WI38 (cell line): Measurements from ENCODE around the gene ATXN7L3.
A peak's percentile ranks its signal among the peaks of the same experiment; 100 is the strongest.

Experiments used
- H3K4me3 ChIP-seq: 2 replicates; pipeline ENCODE4 v1.5.1; 2011; ENCODE audit warnings: low read depth, mild to moderate bottlenecking, control low read depth, low read length
- TF ChIP-seq, protein P1 (sequence below): IDR thresholded peaks from 2 replicates; pipeline ENCODE4 v1.5.1; 2012; ENCODE audit warnings: low read depth, mild to moderate bottlenecking, control low read depth, low read length

Gene ATXN7L3

GRCh38 chr17:44178133-44178532 is 21.6 kb downstream of the ATXN7L3 start:
- TF ChIP-seq, protein P1, sequence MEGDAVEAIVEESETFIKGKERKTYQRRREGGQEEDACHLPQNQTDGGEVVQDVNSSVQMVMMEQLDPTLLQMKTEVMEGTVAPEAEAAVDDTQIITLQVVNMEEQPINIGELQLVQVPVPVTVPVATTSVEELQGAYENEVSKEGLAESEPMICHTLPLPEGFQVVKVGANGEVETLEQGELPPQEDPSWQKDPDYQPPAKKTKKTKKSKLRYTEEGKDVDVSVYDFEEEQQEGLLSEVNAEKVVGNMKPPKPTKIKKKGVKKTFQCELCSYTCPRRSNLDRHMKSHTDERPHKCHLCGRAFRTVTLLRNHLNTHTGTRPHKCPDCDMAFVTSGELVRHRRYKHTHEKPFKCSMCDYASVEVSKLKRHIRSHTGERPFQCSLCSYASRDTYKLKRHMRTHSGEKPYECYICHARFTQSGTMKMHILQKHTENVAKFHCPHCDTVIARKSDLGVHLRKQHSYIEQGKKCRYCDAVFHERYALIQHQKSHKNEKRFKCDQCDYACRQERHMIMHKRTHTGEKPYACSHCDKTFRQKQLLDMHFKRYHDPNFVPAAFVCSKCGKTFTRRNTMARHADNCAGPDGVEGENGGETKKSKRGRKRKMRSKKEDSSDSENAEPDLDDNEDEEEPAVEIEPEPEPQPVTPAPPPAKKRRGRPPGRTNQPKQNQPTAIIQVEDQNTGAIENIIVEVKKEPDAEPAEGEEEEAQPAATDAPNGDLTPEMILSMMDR = no peak
- H3K4me3 ChIP-seq = no peak overlapping the region

GRCh38 chr17:44177640-44178039 is 22.0 kb downstream of the ATXN7L3 start:
- no peak overlapping the region for H3K4me3 ChIP-seq
- TF ChIP-seq, protein P1 = no peak

GRCh38 chr17:44176671-44177501 is 22.8 kb downstream of the ATXN7L3 start:
- TF ChIP-seq, protein P1 = no peak
- no peak overlapping the region for H3K4me3 ChIP-seq

- TF ChIP-seq, protein P1 = no peak
- H3K4me3 ChIP-seq = no peak overlapping the region
These were observed 23.4 kb downstream of the ATXN7L3 start for GRCh38 chr17:44176257-44176656.

DNA sequence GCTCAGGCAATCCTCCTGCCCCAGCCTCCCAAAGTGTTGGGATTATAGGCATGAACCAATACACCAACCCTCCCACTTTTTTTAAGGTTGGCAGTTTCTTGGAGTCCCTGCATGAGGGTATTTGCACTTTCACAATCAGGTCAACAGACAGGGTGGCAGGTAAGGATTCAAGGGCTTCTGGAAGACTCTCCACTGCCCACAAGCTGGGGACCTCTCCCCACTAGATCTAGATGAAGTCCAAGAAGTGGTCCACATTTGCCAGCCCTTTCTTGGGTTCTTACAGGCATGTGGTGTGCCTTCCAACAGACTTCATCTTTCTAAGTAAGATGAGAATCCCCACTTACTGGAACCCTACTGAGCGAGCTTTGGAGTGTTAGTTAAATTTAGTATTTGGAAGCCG is 25.3 kb downstream of the ATXN7L3 start:
- TF ChIP-seq, protein P1 = no peak

DNA sequence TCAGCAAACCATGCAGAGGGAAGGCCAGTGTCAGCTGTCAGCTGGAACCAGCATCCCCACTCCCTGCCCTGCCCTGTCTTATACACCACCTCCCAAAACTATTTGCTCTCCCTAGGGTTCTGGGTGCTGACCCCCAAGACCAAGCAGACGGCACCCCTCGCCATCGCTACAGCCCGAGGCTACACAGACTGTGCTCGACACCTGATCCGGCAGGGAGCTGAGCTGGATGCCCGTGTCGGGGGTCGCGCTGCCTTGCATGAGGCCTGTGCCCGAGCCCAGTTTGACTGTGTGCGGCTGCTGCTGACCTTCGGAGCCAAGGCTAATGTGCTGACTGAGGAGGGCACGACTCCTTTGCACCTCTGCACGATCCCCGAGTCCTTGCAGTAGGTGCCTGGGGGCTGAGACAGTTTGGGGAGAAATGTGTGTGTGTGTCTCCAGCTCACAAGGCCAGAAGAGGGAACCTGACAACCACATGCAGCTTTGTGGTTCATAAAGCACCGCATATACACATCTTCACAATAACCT is 27.7 kb downstream of the ATXN7L3 start:
- H3K4me3 ChIP-seq = no peak overlapping the region
- TF ChIP-seq, protein P1 = no peak

More for the DNA sequence above, 25.3 kb downstream of the ATXN7L3 start:
- no peak overlapping the region for H3K4me3 ChIP-seq

DNA sequence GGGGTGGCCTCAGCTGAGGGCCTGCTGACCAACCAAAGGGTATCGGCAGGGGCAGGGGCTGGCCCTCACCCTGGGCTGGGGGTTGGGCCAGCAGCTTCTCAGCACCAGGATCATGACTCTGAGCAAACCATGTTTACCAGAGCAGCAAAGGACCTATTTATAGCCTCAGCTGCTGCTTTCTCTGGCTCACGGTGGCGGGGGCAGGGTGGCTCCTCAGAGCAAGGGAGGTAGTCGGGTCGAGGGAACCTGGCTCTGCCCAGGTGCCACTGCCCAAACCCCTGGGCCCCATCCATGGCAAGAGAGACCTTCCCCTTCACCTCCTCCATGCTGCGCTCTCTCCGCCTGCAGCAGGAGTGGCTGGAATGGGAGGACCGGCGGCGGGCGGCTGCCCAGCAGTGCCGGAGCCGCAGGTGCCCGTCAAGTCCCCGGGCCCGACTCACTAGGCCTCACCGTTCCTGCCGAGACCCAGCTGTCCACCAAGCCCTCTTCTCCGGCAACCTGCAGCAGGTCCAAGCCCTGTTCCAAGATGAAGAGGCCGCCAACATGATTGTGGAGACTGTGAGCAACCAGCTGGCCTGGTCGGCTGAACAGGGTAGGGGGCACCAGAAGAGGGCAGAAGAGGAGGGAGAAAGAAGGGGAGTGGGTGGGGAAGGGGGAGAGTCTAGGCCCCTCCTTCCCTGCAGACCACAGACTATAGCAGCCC is 29.0 kb downstream of the ATXN7L3 start, which contains the start of gene ASB16:
Gene ASB16 (plus strand): TSS at position 206 of the 703 bp plus-strand sequence. CDS start 86 bp downstream, at position 292.
- peak within 1 kb of the TSS; percentile 8; the same call in 1 of the 2 replicates for H3K4me3 ChIP-seq
- TF ChIP-seq, protein P1 = no peak
